Erythroblast (primary cell): ENCODE results near the gene GFOD1.

Experiments used
- GATA1 ChIP-seq: IDR thresholded peaks from 2 replicates; pipeline ENCODE4 v1.6.1; 2011; ENCODE audit warnings: low read depth, mild to moderate bottlenecking, control low read depth, low read length, moderate library complexity
- POLR2A ChIP-seq: IDR thresholded peaks from 2 replicates; pipeline ENCODE4 v1.6.1; 2011; ENCODE audit warnings: mild to moderate bottlenecking, low read length

GRCh38 chr6:13396241-13396792 is 91.1 kb downstream of the GFOD1 start:
- no peak for TF ChIP-seq POLR2A
- TF ChIP-seq GATA1: no peak
